B cell (primary cell): ENCODE data around the gene CYP2F1. TPM values are rescaled to one million over a fixed set of nuclear protein-coding genes. Genes with fewer than 3 reads are reported as not detected.
"Not testable (repeated sequence)": the region's sequence is repeated elsewhere in the genome, so short reads cannot be mapped to it uniquely, and the experiment has no call there.

Experiments used
- ATAC-seq: fragments of 200-7000 bp; cut with Tn5 transposase; one replicate; pipeline ENCODE4 v1.10.0; 2021; ENCODE audit warnings: low read depth, mild to moderate bottlenecking, moderate number of reproducible peaks, moderate library complexity
- CTCF ChIA-PET: fragments of 350-600 bp; sonication (Branson Sonifier 250); formaldehyde crosslinking; loops from one replicate; lab custom pipeline; 2021; ENCODE audit warnings: antibody characterized with exemption, inconsistent platforms; lab: Charles Lee
- POLR2A ChIA-PET: fragments of 350-600 bp; sonication (Branson Sonifier 250); formaldehyde crosslinking; loops from one replicate; lab custom pipeline; 2021; ENCODE audit warnings: antibody characterized with exemption; lab: Charles Lee
- DNase-seq: peaks from one replicate; pipeline ENCODE4 v3.0.0; 2013
- H2AFZ ChIP-seq: 2 replicates; pipeline ENCODE4 v1.6.1; 2012; ENCODE audit warnings: mild to moderate bottlenecking, low read depth, low read length; ENCODE audit not compliant: insufficient read depth, poor library complexity, severe bottlenecking
- H3K27ac ChIP-seq, 2 donors: 1 replicate in 1 of 2; 2 replicates in 1 of 2; pipeline ENCODE4 v1.5.1; 2012 to 2013; ENCODE audit warnings: low read length in 2 of 2, mild to moderate bottlenecking in 2 of 2, moderate library complexity in 1 of 2
- H3K27me3 ChIP-seq, 4 experiments: fragments of 200-600 bp in 1 of 4; sonication (generic) in 1 of 4; replicated peaks in 1 of 4; 1 replicate in 2 of 4; 2 replicates in 2 of 4; pipeline versions ENCODE4 v1.6.1 to v1.7.0; 2013 to 2016; ENCODE audit warnings: low read length in 3 of 4, mild to moderate bottlenecking in 2 of 4, mixed read lengths in 1 of 4, moderate library complexity in 1 of 4; ENCODE audit not compliant: insufficient read depth in 4 of 4, control insufficient read depth in 3 of 4; ENCODE audit errors: control extremely low read depth in 1 of 4
- H3K36me3 ChIP-seq, 2 experiments: replicated peaks in 1 of 2; 1 replicate in 1 of 2; 2 replicates in 1 of 2; pipeline versions ENCODE4 v1.6.1 to v1.7.1; 2013; ENCODE audit warnings: low read length in 1 of 2; ENCODE audit not compliant: insufficient read depth in 2 of 2, control insufficient read depth in 1 of 2; ENCODE audit errors: control extremely low read depth in 1 of 2, extremely low read depth in 1 of 2
- H3K4me1 ChIP-seq, 2 donors: fragments of 200-600 bp in 1 of 2; sonication (generic) in 1 of 2; 1 replicate in 1 of 2; 2 replicates in 1 of 2; pipeline versions ENCODE4 v1.5.1 to v1.6.1; 2013 to 2017; ENCODE audit warnings: low read length in 2 of 2; ENCODE audit not compliant: control insufficient read depth in 2 of 2, insufficient read depth in 2 of 2
- H3K4me2 ChIP-seq: replicated peaks from 2 replicates; pipeline ENCODE3; 2012; ENCODE audit warnings: mild to moderate bottlenecking, low read depth, low read length; ENCODE audit not compliant: poor library complexity, severe bottlenecking
- H3K4me3 ChIP-seq, 5 experiments: fragments of 200-600 bp in 1 of 5; sonication (generic) in 1 of 5; 1 replicate in 3 of 5; 2 replicates in 2 of 5; pipeline versions ENCODE4 v1.5.1 to v1.7.0; 2011 to 2016; ENCODE audit warnings: low read length in 4 of 5, mild to moderate bottlenecking in 4 of 5, low read depth in 2 of 5, control low read depth in 1 of 5, moderate library complexity in 1 of 5; ENCODE audit not compliant: insufficient read depth in 1 of 5; ENCODE audit errors: control extremely low read depth in 1 of 5, extremely low read depth in 1 of 5
- H3K79me2 ChIP-seq: fragments of 200-600 bp; sonication (generic); one replicate; pipeline ENCODE4 v1.6.0; 2016; ENCODE audit warnings: low read length; ENCODE audit not compliant: control insufficient read depth, insufficient read depth
- H3K9ac ChIP-seq: fragments of 200-600 bp; sonication (generic); 2 replicates; pipeline ENCODE4 v1.6.1; 2017; ENCODE audit warnings: mild to moderate bottlenecking, low read length, moderate library complexity
- H3K9me3 ChIP-seq, 3 donors: one replicate each; pipeline versions ENCODE4 v1.6.1 to v1.7.1; 2013; ENCODE audit warnings: low read length in 2 of 3; ENCODE audit not compliant: control insufficient read depth in 2 of 3, insufficient read depth in 1 of 3; ENCODE audit errors: control extremely low read depth in 1 of 3
- H4K20me1 ChIP-seq: 2 replicates; pipeline ENCODE4 v1.6.0; 2012; ENCODE audit warnings: mild to moderate bottlenecking, low read length; ENCODE audit not compliant: insufficient read depth, control insufficient read depth, poor library complexity, severe bottlenecking
- H3K27ac Mint-ChIP-seq: one replicate; pipeline ENCODE4 v1.8.0; 2021; ENCODE audit warnings: mixed read lengths
- H3K27me3 Mint-ChIP-seq: one replicate; pipeline ENCODE4 v1.8.0; 2021; ENCODE audit warnings: mixed read lengths
- H3K4me1 Mint-ChIP-seq: one replicate; pipeline ENCODE4 v1.8.0; 2021; ENCODE audit warnings: mixed read lengths
- H3K4me3 Mint-ChIP-seq: one replicate; pipeline ENCODE4 v1.8.0; 2021; ENCODE audit warnings: mixed read lengths
- H3K9me3 Mint-ChIP-seq: one replicate; pipeline ENCODE4 v1.8.0; 2022; ENCODE audit warnings: mixed read lengths; ENCODE audit not compliant: insufficient read depth
- CTCF ChIP-seq: fragments of 200-600 bp; IDR thresholded peaks from one replicate; pipeline ENCODE4 v1.8.0; 2022; ENCODE audit warnings: antibody characterized with exemption, mild to moderate bottlenecking
- EZH2 ChIP-seq: IDR thresholded peaks from 2 replicates; pipeline ENCODE4 v1.6.1; 2012; ENCODE audit warnings: borderline replicate concordance, low read depth, mild to moderate bottlenecking, moderate library complexity, low read length; ENCODE audit not compliant: insufficient read depth, poor library complexity, severe bottlenecking
- WGBS: methylation state at CpG from one replicate; pipeline ENCODE4 v1.1.5; 2013; ENCODE audit warnings: missing lambda C conversion rate; ENCODE audit not compliant: insufficient coverage; 5-methylcytosine and 5-hydroxymethylcytosine counted together
- intact Hi-C: fragments of 100-400 bp; cut with micrococcal nuclease; formaldehyde crosslinking; loops from one replicate; pipeline ENCODE4 v1.10.0; 2022
- polyA plus RNA-seq: library from polyadenylated mRNA; depleted of rRNA; stranded (reverse); fragments of >200 nt; gene quantifications from 2 replicates; pipeline ENCODE4 v1.2.3, GENCODE V29; 2012
- total RNA-seq, 2 donors: library from RNA; stranded (reverse); fragments of 120-200 nt in 1 of 2; gene quantifications; 1 replicate in 1 of 2; 2 replicates in 1 of 2; pipeline versions ENCODE4 v1.2.3 to v1.2.4, GENCODE V29; 2013 to 2022

The CYP2F1 gene
- total and polyA plus RNA-seq, 2 donors (not counting 1 experiment from before 2014, with no cell fraction given): 0.04 TPM; not detected in 1

DNA sequence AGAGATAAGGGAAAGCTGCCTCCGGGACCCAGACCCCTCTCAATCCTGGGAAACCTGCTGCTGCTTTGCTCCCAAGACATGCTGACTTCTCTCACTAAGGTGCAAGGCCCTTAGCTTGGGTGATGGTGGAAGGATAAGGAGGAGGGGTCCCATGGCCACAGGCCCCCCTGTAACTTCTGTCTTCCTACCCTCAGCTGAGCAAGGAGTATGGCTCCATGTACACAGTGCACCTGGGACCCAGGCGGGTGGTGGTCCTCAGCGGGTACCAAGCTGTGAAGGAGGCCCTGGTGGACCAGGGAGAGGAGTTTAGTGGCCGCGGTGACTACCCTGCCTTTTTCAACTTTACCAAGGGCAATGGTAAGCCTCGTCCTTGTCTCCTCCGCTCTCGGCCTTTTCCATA is 2.0 kb downstream of the CYP2F1 start:
- H2AFZ ChIP-seq: no peak overlapping the region
- Mint-ChIP-seq H3K9me3 (no peaks in the 10 kb centered on the region), H3K27me3 (peaks cover 31% of the 10 kb centered on the region), H3K4me1 (peaks cover 8% of the 10 kb centered on the region), H3K27ac (no peak overlapping the region), H3K4me3 (no peak overlapping the region)
- no peak overlapping the region for H3K4me3 ChIP-seq
- no peaks in the 10 kb centered on the region for H4K20me1 ChIP-seq
- ChIA-PET CTCF (no interaction called here), POLR2A (no interaction called here)
- H3K4me1 ChIP-seq: peaks cover 6 to 8% of the 10 kb centered on the region in 2 donors
- no peaks in the 10 kb centered on the region for H3K9me3 ChIP-seq
- H3K4me2 ChIP-seq: no peak overlapping the region
- no peak overlapping the region for H3K9ac ChIP-seq
- H3K27ac ChIP-seq: no peak overlapping the region
- DNase-seq (no peak), ATAC-seq (no peak)
- H3K27me3 ChIP-seq: peaks cover 0 to 6% (median 0%) of the 10 kb centered on the region in 4 experiments
- no peaks in the 10 kb centered on the region for H3K36me3 ChIP-seq
- no peaks in the 10 kb centered on the region for H3K79me2 ChIP-seq
- TF ChIP-seq CTCF (no peak), EZH2 (no peak)
- intact Hi-C loops: no loop called here
- 100% methylated on average over 2 of the region's 8 CpGs for WGBS

DNA sequence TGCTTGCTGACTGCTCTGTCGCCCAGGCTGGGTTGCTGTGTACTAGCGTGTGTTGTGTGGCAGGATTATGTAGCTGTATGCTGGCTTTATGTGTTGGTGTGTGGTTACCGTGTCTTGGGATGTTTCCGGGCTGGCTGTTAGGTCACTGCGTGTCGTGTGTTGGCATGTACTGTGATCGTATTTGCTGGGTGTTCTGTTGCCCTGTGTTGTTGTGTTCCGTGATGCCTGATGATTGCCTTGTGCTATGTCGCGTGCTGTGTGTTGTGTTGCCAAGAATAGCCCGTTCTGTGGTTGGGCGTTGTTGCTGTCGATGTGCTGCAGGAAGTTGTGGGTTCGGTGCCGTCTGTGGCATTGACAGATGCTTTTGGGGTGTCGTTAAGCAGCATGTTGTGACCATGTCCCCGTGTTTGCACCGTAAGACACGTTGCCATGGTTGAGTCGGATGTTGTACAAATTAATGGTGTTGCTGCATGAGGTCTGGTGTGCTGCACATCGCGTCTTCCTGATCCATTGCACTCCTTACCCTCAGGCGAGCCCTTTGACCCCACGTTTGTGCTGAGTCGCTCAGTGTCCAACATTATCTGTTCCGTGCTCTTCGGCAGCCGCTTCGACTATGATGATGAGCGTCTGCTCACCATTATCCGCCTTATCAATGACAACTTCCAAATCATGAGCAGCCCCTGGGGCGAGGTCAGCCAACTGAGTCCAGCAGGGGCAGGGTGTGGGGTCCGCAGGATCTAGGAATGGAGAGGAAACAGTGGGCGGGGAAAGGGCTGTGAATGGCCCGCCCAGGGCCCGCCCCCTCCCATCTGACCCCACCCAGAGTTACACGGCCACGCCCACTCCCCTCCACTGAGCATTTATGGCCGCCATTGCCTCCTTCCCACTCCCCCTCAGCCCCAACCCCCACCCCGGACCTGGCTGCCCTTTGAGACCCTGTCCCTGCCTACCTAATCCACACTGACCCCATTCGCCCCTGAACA is 7.0 kb downstream of the CYP2F1 start:
- H3K4me2 ChIP-seq, H3K27me3 ChIP-seq, H3K36me3 ChIP-seq, H3K9me3 ChIP-seq, intact Hi-C loops, H3K4me3 ChIP-seq, H3K79me2 ChIP-seq, ATAC-seq, H3K4me1 ChIP-seq, CTCF ChIA-PET, POLR2A ChIA-PET, H3K27ac ChIP-seq, H4K20me1 ChIP-seq, H3K27ac Mint-ChIP-seq, H3K9me3 Mint-ChIP-seq, H3K9ac ChIP-seq: not testable (repeated sequence)
- 44% methylated on average over 26 of the region's 41 CpGs for WGBS
- peak overlapping the region; percentile 51 for H2AFZ ChIP-seq
- Mint-ChIP-seq H3K4me3 (peak overlapping the region; percentile 5), H3K4me1 (peaks cover 11% of the 10 kb centered on the region), H3K27me3 (peaks cover 23% of the 10 kb centered on the region)
- DNase-seq: peak; percentile 50

- H4K20me1 ChIP-seq, H3K4me3 ChIP-seq, H3K27ac ChIP-seq, DNase-seq, H3K9me3 Mint-ChIP-seq, H2AFZ ChIP-seq, H3K36me3 ChIP-seq, ATAC-seq, H3K27ac Mint-ChIP-seq, H3K4me3 Mint-ChIP-seq, H3K79me2 ChIP-seq, H3K4me2 ChIP-seq, POLR2A ChIA-PET, CTCF ChIA-PET, H3K27me3 ChIP-seq, H3K9me3 ChIP-seq, intact Hi-C loops, H3K9ac ChIP-seq: not testable (repeated sequence)
- WGBS: 95% methylated on average over 7 of the region's 13 CpGs
- peaks cover 6 to 14% of the 10 kb centered on the region in 2 donors for H3K4me1 ChIP-seq
- peaks cover 15% of the 10 kb centered on the region for H3K4me1 Mint-ChIP-seq
- H3K27me3 Mint-ChIP-seq: peaks cover 13% of the 10 kb centered on the region
These were observed 8.6 kb downstream of the CYP2F1 start for GRCh38 chr19:41122846-41123245.
